Stimulated activated CD4-positive, alpha-beta T cell treated with anti-CD3 and anti-CD28 coated beads, Interleukin-4, amount 100 ng/mL, for 1 hour (primary cell): Measurements from ENCODE around the gene TRIM40.
A peak's percentile ranks its signal among the peaks of the same experiment; 100 is the strongest.

Experiments
- DNase-seq: peaks from one replicate; pipeline ENCODE4 v3.0.0-alpha.2; 2020

TRIM40 gene

DNA sequence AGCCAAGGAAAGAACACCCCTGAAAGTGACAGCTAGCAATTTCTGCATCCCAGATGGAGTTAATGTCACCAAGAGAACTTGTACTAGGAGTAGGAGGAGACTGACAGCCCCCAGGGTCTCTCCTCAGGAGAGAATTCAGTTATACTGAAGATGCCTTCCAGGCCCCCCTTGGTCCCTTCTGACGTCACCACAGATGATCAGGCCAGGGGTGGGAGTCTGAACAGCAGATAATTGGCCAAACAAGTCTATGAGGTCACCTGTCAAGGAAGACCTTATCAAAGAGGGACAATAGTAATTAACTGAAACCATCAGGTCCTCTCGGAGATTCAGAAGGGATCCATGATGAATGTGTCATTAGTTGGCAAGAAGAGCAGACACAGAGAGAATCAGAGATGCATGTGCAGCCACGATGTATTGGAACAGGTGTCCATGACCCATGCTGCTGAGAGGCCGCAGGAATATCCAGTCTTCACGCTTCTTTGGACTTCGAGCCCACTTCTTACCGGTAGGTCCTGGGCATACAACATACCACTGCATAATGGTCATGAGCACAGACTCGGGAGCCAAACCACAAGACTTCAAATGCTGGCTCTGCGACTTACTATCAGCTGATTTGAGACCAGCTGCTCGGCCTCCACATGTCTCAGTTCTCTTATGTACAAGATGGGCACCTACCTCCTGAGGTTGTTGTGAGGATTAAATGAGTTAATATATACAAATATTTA, 14.9 kb downstream of the TRIM40 start:
- DNase-seq, result no peak

GRCh38 chr6:30151580-30151979, 15.6 kb downstream of the TRIM40 start:
- no peak for DNase-seq

GRCh38 chr6:30152016-30152673, 16.2 kb downstream of the TRIM40 start:
- no peak for DNase-seq

- no peak for DNase-seq
Measured at GRCh38 chr6:30152910-30153610, 17.1 kb downstream of the TRIM40 start.

GRCh38 chr6:30154061-30154460, 18.1 kb downstream of the TRIM40 start:
- DNase-seq, result no peak

GRCh38 chr6:30154709-30155519, 19.0 kb downstream of the TRIM40 start:
- no peak for DNase-seq

DNA sequence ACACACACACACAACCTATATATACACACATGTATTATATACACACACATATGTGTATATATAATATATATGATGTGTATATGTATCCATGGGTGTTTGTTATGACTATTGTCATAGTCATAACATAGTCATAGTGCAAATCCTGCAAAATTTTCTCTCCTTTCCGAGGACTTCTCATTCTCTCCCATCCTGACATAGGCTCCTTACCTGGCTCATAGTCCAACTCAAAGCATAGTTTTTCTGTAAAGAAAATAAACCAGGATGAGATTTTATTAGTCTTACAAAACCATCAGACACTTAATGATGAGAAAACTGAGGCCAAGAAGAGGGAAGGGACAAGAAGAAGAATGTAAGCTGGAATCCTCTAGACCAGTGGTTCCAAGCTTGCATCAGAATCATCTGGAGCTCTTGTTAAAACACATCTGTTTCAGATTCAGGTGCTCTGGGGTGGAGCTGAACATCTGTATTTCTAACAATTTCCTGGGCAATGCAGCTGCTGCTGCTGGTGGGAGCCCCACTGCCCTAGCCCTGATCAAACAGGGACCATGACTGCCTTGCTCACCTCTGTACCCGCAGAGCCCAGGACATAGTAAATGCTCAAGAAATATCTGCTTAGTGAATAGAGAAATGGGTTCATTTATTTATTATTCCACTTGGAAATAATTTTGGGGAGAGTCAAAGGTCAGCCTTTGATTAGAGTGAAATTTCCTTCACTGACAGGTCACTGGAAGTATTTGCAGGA, 19.8 kb downstream of the TRIM40 start:
- no peak for DNase-seq

- DNase-seq, result no peak
Measured at GRCh38 chr6:30156262-30156599, 20.3 kb downstream of the TRIM40 start.

- no peak for DNase-seq
Measured at GRCh38 chr6:30156774-30157173, 20.8 kb downstream of the TRIM40 start.

DNA sequence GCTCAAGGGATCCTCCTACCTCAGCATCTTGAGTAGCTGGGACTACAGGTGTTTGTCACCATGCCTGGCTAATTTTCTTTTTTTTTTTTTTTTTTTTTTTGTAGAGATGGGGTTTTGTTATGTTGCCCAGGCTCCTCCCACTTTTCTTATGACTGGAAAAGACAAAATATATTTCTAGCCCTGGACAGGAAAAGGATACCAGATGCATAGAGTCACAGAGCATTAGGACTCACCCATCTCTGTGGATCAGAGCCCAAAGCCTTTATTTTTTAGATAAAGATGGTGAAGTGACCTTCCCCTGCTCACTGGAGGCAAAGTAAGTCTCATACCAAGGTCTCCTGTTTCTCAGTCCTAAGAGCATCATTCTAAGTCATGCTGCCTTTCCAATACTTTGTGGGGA, 21.6 kb downstream of the TRIM40 start:
- no peak for DNase-seq

DNA sequence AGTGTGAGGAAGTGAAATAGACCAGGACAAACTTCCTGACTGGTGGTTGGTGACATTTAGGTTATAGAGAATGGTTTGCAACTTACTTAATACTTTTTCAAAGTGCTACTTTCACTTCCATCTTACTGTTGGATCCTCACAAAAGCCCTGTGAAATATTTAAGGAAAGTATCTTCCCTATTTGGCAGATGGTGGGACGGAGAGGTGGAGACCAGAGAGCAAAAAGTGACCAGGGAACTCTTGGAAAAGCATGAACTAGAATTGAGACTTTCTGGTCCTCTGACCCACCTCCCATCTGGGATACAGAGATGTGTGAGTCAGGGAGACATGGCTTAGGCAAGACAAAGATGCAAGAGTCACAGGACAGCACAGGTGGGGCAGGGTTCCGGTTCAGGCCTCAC, 22.1 kb downstream of the TRIM40 start:
- no peak for DNase-seq

DNA sequence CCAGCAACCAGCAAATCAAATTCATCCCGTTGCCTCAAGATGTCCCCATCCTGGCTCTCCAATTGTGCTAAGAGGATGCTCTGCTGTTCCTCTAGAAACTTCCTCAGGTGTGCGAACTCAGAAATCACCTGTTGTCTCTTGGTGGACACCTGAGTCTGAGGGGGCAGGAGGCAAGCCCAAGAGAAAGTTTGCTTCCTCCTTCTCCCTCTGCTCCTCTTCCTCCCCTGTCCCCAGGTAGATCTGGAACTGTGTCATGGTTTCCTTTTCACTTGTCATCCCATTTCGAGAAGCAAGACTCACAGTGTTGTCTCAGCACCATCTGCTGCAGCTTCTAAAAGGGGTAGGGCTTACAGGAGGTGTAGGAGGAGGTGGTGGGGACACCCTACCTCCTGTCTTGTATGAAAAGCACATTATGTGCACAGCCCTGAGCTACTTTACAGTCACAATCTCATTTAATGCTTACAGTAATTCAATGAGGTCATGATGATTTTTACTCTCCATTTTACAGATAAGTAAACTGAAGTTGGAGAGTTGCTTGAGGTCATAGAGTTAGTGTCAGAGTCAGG, 22.6 kb downstream of the TRIM40 start:
- DNase-seq, result no peak

DNA sequence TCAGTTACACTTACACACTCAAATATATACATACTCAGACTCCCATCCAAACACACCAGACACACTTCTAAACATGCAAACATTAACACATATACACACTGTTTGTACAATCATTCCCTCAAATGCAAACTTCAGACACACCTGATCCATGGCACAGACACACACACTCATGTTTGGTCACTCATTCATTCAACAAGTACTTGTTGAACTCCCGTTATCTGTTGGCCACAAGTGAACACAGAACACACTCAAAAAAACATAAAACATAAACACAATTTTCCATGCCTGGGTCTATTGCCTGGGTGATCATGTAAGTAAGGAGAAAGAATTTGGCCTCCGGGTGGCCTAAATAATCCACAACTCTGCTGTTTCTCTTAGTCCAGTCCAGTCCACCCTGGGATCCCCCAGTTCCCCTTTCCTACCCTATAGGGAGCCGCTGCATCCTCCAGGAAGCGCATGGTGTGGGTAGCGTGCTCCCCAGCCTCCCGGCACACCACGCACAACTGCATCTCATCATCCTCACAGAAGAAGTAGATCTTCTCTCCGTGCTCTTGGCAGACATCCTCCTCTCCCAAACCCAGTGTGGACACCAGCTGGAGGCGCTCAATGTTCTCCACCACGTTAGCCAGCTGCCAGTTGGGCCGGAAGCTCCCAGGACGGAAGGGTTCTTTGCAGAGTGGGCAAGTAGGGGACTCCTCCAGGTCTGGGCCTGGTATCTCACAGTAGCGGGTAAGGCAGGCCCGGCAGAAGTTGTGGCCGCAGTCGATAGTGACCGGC, 24.3 kb downstream of the TRIM40 start:
- no peak for DNase-seq

DNA sequence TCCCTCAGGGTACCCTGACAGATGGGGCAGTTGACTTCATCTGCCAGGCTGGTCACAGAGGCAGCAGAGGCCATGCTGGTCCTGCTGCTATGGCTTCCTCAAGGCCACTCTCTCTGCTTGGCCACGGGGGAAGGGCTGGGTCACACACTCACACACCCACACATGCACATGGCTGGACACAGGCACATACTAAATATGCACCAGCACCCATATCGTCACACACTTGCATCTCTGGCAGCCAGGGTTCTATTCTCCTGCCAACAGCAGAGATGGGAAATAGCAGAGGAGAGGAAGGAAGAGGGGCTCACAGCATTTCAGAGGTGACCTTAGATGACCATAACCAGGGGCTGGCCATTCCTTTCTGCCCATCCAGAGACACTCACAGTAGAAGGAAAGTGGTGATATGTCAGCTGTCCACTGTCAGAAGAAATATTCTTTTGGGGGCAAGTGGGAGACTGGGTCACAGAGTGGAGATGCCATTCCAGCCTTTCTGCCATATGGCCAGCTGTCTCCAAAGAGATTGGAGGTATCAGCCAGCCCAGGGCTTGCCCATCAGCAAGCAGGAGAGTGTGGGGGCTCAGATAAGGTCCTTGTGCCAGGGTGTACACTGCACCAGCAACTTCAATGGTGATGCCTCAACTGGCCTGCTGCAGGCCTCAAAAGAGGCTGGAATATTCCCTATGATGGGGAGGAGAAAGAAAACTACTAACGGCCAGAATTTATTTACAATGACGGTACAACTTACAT, 25.0 kb downstream of the TRIM40 start, which contains the start of gene TRIM10:
TSS of gene TRIM10 (minus strand) at position 427 of the 747 bp plus-strand sequence. CDS start at position 74, 353 bp downstream.
- DNase-seq, result no peak

- no peak for DNase-seq
Measured at GRCh38 chr6:30162265-30163089, 26.5 kb downstream of the TRIM40 start.

DNA sequence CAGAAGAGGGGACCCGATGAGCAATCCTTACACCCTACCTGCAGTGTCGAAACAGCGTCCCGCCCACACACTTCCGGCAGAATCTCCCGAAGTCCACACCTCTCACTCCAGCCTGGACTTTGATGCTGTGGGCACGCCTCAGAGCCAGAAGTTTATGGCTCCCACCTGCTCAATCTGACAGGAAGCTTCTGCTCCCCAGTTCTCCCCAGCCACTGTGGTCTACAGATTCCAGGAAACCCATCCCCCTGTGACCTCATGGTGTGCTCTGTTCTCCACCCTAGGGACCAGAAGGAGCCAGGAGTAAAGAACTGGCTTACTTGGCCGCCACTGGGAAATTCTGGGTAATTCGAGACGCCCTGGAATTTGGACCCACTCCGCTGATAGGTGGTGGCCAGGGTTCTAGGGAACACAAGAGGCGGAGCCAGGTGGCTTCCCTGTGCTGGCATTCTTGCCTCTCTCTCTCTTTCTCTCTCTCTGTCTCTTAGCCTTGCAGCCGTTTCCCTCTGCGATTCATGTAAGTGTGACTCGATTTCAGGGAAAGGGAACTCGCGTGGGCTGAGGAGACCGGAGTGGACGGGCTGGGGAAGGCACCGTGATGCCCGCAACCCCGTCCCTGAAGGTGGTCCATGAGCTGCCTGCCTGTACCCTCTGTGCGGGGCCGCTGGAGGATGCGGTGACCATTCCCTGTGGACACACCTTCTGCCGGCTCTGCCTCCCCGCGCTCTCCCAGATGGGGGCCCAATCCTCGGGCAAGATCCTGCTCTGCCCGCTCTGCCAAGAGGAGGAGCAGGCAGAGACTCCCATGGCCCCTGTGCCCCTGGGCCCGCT, 27.4 kb downstream of the TRIM40 start, which contains the start of gene TRIM15:
TSS of gene TRIM15 (plus strand) at position 457 of the 828 bp plus-strand sequence. CDS start at position 596, 139 bp downstream.
- peak; percentile 60 for DNase-seq

- no peak for DNase-seq
Measured at GRCh38 chr6:30163918-30164654, 28.1 kb downstream of the TRIM40 start.

DNA sequence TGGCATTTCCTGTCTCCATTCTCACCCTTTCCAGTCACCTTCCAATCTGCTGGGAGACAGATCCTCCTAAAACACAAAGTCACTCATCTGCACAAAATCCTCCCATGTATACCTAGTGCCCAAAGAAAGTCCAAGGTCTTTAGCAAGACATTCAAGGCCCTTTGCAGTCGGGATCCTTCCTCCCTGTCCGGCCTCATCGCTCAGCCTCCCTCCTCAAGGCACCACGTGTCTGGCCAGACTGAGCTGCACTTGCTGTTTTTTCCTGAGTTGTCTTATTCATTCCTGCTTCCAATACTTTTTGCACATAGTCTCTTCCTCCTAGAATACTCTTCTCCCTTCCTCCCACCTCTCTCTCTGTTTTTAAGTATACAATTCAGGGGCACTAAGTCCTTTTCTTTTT, 28.8 kb downstream of the TRIM40 start:
- no peak for DNase-seq
